Measurements from ENCODE around the gene VPS26B.
"Not testable (repeated sequence)": the region's sequence is repeated elsewhere in the genome, so short reads cannot be mapped to it uniquely, and the experiment has no call there.

VPS26B gene

GRCh38 chr11:134283461-134284230 lies 59.2 kb downstream of the VPS26B start:
- no peak for DNase-seq

GRCh38 chr11:134284349-134284748 lies 59.9 kb downstream of the VPS26B start:
- not testable (repeated sequence) for DNase-seq

- DNase-seq, result no peak
Measured at GRCh38 chr11:134287561-134287960, 63.1 kb downstream of the VPS26B start.

DNA sequence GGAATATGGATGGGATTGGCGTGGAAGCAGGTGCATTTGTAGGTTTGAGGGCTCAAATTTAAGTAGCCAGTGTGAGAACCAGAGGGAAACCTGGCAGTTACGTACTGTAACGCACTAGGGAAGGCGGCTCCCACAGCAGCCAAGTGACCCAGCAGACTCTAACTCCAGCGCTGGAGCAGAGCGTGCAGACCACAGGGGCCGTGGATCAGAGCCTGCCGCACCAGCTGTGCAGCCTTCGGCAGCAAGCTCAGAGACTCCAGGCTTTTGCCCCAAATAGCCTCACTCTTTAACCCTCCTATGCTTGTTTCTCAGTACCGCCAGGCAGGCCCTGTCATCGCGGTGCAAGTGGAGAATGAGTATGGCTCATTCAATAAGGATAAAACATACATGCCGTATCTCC lies 64.0 kb downstream of the VPS26B start:
- DNase-seq, result no peak

DNA sequence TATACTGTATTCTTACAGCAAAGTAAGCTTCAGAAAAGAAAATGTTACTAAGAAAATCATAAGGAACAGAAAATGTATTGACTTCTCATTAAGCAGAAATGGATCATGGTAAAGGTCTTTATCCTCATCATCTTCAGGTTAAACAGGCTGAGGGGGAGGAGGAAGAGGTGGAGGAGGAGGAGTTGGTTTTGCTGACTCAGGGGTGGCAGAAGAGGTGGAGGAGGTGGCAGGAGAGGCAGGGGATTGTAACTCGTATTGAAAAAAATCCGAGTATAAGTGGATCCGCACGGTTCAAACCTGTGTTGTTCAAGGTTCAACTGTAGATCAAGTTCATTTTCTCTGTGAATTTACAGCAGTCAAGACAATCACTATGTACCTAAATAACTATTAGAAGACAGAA lies 64.7 kb downstream of the VPS26B start:
- DNase-seq, result no peak

- DNase-seq, result no peak
Measured at GRCh38 chr11:134289789-134290188, 65.3 kb downstream of the VPS26B start.

DNA sequence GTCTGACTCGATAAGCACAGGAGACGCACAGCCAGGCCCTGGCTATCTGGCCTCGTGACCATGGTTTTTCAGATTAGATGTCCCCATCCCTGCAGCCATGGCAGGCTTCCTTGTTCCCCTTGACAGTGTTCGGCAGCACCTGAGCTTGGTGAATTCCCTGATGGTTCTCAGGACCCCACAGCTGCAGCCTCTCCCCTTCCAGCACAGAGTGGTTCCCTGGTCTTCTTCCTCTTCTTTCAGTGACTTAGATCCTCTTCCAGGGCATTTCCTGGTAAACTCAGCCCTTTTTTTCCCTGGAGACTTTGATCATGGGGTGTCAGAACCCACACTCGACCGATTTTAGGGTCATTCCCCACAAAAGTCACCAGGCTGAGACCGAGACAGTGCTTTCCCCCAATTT lies 66.2 kb downstream of the VPS26B start:
- no peak for DNase-seq

GRCh38 chr11:134291196-134291595 lies 66.7 kb downstream of the VPS26B start:
- DNase-seq, result no peak

DNA sequence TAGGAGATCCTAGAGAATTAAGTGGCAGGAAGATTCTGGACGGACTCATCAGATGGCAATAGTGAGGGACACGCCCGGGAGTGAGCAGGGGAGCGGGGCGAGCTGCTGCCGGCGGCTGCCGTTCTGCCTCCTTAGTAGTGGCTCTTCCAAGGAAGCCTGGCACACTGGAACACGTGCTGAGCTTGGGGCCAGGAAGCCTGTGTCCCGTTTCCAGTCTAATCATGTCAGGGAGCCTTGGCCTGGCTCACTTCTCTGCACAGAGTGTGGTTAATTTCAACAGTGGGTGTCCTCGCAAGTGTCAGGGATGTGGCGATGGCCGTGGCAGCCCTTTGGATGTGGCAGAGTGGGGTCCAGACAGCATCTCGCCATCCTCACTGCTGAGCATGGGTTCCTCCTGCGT lies 68.2 kb downstream of the VPS26B start:
- DNase-seq, result no peak

DNA sequence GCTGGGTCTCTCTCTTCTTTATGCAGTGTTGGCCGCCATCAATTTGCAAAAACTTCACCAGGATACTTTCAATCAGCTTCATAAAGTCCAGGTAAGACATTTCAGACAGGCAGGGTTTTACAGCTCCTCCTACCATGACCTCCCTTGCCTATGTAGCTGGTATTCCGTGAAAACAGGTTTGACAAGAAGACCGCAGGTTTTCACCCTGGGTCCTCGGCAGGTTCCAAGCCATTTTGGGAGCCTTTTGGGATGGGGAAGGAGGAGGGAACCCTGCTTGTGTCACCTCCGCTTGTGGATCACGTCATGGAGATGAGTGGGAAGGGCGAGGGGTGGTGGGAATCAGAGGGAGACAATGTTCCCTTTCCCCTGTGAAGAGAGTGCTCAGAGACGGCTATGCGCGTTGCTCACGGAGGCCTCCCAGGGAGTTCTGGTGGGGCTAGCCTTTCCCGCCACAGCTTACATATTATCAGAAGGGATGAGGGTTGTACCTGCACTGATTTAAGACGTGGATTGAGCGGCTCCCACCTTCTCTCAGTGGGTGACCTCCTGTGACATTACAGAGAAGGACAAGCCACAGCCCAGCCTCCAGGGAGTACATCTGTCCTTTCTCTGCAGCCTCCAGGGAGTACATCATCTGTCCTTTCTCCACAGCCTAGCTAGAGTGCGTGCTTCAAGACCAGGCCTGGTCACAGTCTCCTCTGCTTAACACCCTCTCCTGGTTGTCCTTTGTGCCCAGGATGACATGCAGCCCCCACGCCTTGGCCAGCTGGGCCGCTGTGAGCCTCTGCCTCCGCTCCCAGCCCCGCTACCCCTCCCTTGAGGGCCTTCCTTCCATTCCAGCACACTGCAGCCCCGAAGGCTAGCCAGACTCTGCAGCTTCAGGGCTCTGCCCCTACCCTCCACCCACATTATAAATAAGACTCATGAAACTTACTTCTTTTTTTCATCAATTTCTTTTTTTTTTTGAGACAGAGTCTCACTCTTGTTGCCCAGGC lies 68.9 kb downstream of the VPS26B start:
- DNase-seq, result no peak

GRCh38 chr11:134294664-134295063 lies 70.2 kb downstream of the VPS26B start:
- DNase-seq, result no peak

Data from T-helper 9 cell (primary cell).